OCI-LY1 (cell line): ENCODE data around the gene TTLL11.

ENCODE experiments used
- H2AFZ ChIP-seq: fragments of 200-600 bp; sonication (generic), shearing (Covaris generic); 2 replicates; pipeline ENCODE4 v1.6.0; 2014; ENCODE audit warnings: antibody characterized with exemption, mild to moderate bottlenecking, low read length
- H3F3A ChIP-seq: fragments of 200-600 bp; sonication (generic), shearing (Covaris generic); 2 replicates; pipeline ENCODE4 v1.6.0; 2014; ENCODE audit warnings: mild to moderate bottlenecking, antibody characterized with exemption, low read length, moderate library complexity; ENCODE audit not compliant: insufficient read depth
- H3K27ac ChIP-seq: fragments of 200-600 bp; sonication (generic); 2 replicates; pipeline ENCODE4 v1.5.1; 2014; ENCODE audit warnings: low read length, mixed run types, mild to moderate bottlenecking, low read depth; ENCODE audit not compliant: poor library complexity, severe bottlenecking
- H3K27me3 ChIP-seq: fragments of 200-600 bp; sonication (generic); 2 replicates; pipeline ENCODE4 v1.6.0; 2014; ENCODE audit warnings: antibody characterized with exemption, mild to moderate bottlenecking, low read length, moderate library complexity; ENCODE audit not compliant: insufficient read depth
- H3K36me3 ChIP-seq: fragments of 200-600 bp; sonication (generic); 2 replicates; pipeline ENCODE4 v1.6.1; 2014; ENCODE audit warnings: mild to moderate bottlenecking, antibody characterized with exemption, low read length, moderate library complexity, mixed read lengths; ENCODE audit not compliant: insufficient read depth
- H3K4me1 ChIP-seq: fragments of 200-600 bp; sonication (generic); 2 replicates; pipeline ENCODE4 v1.5.1; 2014; ENCODE audit warnings: mild to moderate bottlenecking, low read length, moderate library complexity; ENCODE audit not compliant: insufficient read depth, severe bottlenecking
- H3K4me2 ChIP-seq: fragments of 200-600 bp; sonication (generic), shearing (Covaris generic); 2 replicates; pipeline ENCODE4 v1.6.1; 2014; ENCODE audit warnings: low read length
- H3K4me3 ChIP-seq: fragments of 200-600 bp; sonication (generic); 2 replicates; pipeline ENCODE4 v1.5.1; 2014; ENCODE audit warnings: low read length, low read depth, mild to moderate bottlenecking, mixed read lengths; ENCODE audit not compliant: poor library complexity, severe bottlenecking
- H3K79me2 ChIP-seq: fragments of 200-600 bp; shearing (Covaris generic); 2 replicates; pipeline ENCODE4 v1.6.1; 2016; ENCODE audit warnings: mixed run types, low read length, mixed read lengths; ENCODE audit not compliant: insufficient read depth
- H3K9ac ChIP-seq: fragments of 200-600 bp; sonication (generic), shearing (Covaris generic); 2 replicates; pipeline ENCODE4 v1.6.1; 2014; ENCODE audit warnings: mild to moderate bottlenecking, low read length, mixed read lengths
- H3K9me2 ChIP-seq: fragments of 200-600 bp; sonication (generic), shearing (Covaris generic); 2 replicates; pipeline ENCODE4 v1.6.1; 2014; ENCODE audit warnings: low read depth, mild to moderate bottlenecking, low read length, mixed read lengths
- H3K9me3 ChIP-seq: fragments of 200-600 bp; shearing (Covaris generic); 2 replicates; pipeline ENCODE4 v1.6.1; 2014; ENCODE audit warnings: low read length, mixed read lengths
- H4K20me1 ChIP-seq: fragments of 200-600 bp; sonication (generic), shearing (Covaris generic); 2 replicates; pipeline ENCODE4 v1.6.0; 2016; ENCODE audit warnings: mild to moderate bottlenecking, low read length; ENCODE audit not compliant: insufficient read depth
- CTCF ChIP-seq: fragments of 200-600 bp; sonication (generic), shearing (Covaris generic); IDR thresholded peaks from 2 replicates; pipeline ENCODE4 v1.5.1; 2017; ENCODE audit warnings: mild to moderate bottlenecking, antibody characterized with exemption, low read length, moderate library complexity, mixed read lengths
- EZH2 ChIP-seq: fragments of 200-600 bp; sonication (generic), shearing (Covaris generic); IDR thresholded peaks from 2 replicates; pipeline ENCODE4 v1.8.0; 2017; ENCODE audit warnings: borderline replicate concordance, mixed run types, mild to moderate bottlenecking, antibody characterized with exemption, low read length, moderate library complexity, mixed read lengths

Gene TTLL11

DNA sequence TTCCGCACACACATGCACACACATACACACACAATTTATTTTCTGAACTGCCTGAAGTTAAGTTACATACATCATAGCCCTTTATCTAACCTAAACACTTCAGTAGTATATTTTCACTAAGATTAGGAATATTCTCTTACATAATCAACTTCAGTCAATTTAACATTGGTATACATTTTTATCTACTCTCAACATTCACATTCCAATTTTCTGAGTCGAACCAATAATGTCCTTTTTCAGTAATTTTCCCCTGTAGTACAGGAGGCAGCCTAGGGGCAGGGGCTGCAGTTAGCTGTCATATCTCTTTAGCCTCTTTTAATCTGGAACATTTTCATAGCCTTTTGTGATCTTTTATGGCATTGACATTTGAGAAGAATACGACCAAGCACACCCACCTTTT lies 291.5 kb downstream of the TTLL11 start:
- TF ChIP-seq EZH2: no peak
- no peak for TF ChIP-seq CTCF
- Histone ChIP-seq H3K27me3 (peaks cover 3% of the 10 kb centered on the region; the same call in 1 of the 2 replicates), H3K9ac (no peak overlapping the region), H3K79me2 (no peaks in the 10 kb centered on the region), H3K4me3 (no peak overlapping the region), H3K36me3 (no peaks in the 10 kb centered on the region; the same call in 1 of the 2 replicates), H3K4me2 (no peak overlapping the region), H3F3A (no peaks in the 10 kb centered on the region), H3K9me2 (no peaks in the 10 kb centered on the region), H3K4me1 (no peaks in the 10 kb centered on the region), H2AFZ (no peak overlapping the region), H3K9me3 (no peaks in the 10 kb centered on the region), H3K27ac (no peak overlapping the region), H4K20me1 (no peaks in the 10 kb centered on the region)

GRCh38 chr9:121800376-121800775 lies 292.7 kb downstream of the TTLL11 start:
- TF ChIP-seq EZH2 (no peak), CTCF (no peak)
- Histone ChIP-seq H2AFZ (no peak overlapping the region), H3K9me2 (no peaks in the 10 kb centered on the region), H3K4me3 (no peak overlapping the region), H3K9ac (no peak overlapping the region), H4K20me1 (no peaks in the 10 kb centered on the region), H3K79me2 (no peaks in the 10 kb centered on the region), H3K27me3 (peaks cover 3% of the 10 kb centered on the region; the same call in 1 of the 2 replicates), H3K9me3 (no peaks in the 10 kb centered on the region), H3F3A (no peaks in the 10 kb centered on the region), H3K36me3 (no peaks in the 10 kb centered on the region; the same call in 1 of the 2 replicates), H3K27ac (no peak overlapping the region), H3K4me2 (no peak overlapping the region), H3K4me1 (no peaks in the 10 kb centered on the region)

DNA sequence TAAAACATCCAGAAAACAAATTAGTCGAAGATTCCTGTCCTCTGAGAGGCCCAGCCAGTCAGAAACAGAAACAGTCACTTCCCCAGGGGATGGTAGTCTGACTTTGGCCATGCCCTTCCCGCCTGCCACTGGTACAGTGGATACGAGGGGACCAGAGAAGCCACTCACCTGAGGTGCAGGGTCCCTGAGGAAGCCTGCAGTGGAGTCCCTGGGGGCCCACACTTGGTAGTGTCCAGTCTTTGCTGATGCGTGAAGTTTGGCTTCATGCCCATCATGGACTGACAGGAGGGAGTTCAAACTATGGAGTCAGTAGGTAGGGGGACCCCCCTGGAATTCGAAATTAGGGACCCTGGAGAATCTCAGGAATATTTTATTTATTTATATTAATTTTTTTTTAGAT lies 294.2 kb downstream of the TTLL11 start:
- H3K79me2 ChIP-seq: no peaks in the 10 kb centered on the region
- H3K4me3 ChIP-seq: no peak overlapping the region
- no peak overlapping the region for H3K4me2 ChIP-seq
- H2AFZ ChIP-seq: no peak overlapping the region
- H3F3A ChIP-seq: no peaks in the 10 kb centered on the region
- peaks cover 3% of the 10 kb centered on the region; the same call in 1 of the 2 replicates for H3K27me3 ChIP-seq
- no peak overlapping the region for H3K9ac ChIP-seq
- no peaks in the 10 kb centered on the region for H3K36me3 ChIP-seq
- no peaks in the 10 kb centered on the region for H4K20me1 ChIP-seq
- TF ChIP-seq EZH2 (no peak), CTCF (no peak)
- no peaks in the 10 kb centered on the region for H3K9me2 ChIP-seq
- no peaks in the 10 kb centered on the region for H3K4me1 ChIP-seq
- H3K9me3 ChIP-seq: no peaks in the 10 kb centered on the region
- no peak overlapping the region for H3K27ac ChIP-seq
